NCI-H2107 (cell line): ENCODE measurements around the gene OMP.

Source experiments
- DNase-seq: peaks from one replicate; lab custom pipeline; 2025; lab: John Stamatoyannopoulos, UW

Gene OMP

GRCh38 chr11:77124488-77124887, 21.8 kb downstream of the OMP start:
- no peak for DNase-seq

DNA sequence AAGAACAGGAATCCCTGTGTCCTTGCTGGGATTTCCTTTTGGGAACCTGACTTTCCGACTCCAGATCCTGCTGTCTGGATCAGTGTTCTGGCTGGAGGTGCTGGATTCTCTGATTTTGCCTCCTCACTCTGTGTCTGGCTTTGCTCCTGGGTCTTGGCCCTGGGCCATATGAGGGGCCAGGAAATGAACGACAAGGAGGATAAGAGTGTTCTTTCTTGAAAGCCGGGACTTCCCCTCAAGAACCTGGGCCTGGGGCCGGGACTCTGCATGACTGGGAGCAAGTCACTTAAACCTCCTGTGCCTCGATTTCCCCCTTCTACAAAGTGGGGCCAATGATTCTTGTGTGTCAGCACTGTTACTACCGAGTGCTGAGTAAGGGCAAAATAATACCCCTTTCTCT, 22.6 kb downstream of the OMP start:
- DNase-seq: no peak

DNA sequence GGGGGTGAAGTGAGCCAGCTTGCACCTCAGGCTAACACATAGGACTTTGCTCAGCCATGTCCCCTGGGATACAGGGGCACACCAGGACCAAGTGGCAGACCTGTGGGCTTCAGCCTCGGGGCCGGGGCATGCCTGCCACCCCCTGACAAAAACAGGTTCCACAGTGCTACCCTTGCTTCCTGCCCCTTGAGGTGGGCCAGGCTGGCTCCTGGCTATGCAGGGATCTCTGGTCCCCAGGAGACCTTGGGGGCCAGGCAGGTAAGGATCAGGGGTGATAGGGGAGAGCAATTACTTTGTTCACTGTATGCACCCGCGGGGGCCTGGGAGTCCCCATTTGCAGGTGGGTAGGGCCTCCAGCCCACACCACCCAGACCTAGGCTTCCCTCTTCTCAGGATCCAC, 23.1 kb downstream of the OMP start:
- no peak for DNase-seq

GRCh38 chr11:77126156-77126775, 23.6 kb downstream of the OMP start:
- no peak for DNase-seq

- no peak for DNase-seq
Measured at GRCh38 chr11:77126861-77127234, 24.2 kb downstream of the OMP start.

- no peak for DNase-seq
Measured at GRCh38 chr11:77127235-77127911, 24.7 kb downstream of the OMP start.

- no peak for DNase-seq
Measured at GRCh38 chr11:77127920-77128691, 25.5 kb downstream of the OMP start, which contains the start of gene MYO7A. Gene MYO7A, plus strand, starts transcription at chr11:77128246. Its CDS starts 2,389 bp downstream, at chr11:77130635.

GRCh38 chr11:77129069-77129841, 26.6 kb downstream of the OMP start:
- DNase-seq: no peak

- DNase-seq: no peak
Measured at GRCh38 chr11:77129842-77130756, 27.5 kb downstream of the OMP start.

DNA sequence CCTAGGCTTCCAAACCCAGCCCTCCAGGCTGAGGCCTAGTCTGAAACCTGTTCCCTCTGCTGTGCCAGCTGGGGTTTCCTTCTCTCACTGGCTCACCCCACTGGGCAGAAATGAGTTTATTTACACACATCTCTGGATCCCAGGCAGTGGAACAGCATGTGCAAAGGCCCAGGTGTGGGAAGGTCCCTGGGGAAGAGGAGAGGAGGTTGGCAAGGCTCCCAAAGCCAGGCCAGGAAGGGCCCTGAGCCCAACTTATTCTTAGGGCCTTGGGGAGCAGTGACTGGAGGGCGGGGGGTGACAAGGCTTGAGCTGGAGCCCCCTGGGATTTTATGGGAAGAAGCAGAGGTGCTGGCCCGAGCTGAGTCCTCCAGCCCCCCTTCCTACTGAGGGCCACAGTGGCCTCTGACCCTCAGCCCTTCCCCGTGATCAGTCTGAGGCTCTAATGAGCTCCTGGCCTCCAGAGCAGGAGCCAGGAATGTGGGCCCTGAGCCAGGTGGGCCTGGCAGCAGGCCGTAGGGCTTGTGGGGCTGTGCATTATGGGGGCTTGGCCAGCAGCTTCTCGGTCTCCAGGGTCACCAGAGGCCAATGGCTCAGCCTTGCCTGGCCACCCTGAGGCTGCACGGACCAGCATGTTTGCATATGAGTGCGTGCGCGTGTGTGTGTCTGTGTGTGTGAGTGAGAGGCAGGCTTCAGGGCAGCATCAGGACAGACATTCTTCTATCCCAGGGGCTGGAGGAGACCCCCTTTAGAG, 28.3 kb downstream of the OMP start:
- no peak for DNase-seq

- no peak for DNase-seq
Measured at GRCh38 chr11:77131560-77131959, 28.9 kb downstream of the OMP start.

GRCh38 chr11:77135069-77135468, 32.4 kb downstream of the OMP start:
- no peak for DNase-seq

- DNase-seq: no peak
Measured at GRCh38 chr11:77136074-77136473, 33.4 kb downstream of the OMP start.

- no peak for DNase-seq
Measured at GRCh38 chr11:77136784-77137420, 34.3 kb downstream of the OMP start.

DNA sequence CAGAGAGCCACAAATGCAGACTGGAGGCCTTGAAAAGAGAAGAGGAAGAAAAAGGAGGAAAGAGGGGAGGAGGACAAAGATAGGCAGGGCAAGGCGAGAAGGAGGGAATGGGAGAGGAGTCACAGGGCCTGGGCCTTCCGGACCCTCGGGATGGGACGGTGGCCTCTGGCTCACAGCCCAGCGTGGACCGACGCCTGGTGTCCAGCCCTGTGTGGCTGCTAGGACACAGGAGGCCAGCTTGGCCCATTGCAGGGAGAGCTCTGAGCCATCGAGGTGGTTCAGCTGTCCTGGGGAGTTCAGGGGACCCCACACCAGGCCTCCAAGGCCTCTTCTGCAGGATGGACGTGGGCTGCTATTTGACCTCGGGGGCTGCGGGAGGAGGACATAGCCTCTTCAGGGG, 34.8 kb downstream of the OMP start:
- DNase-seq: no peak

GRCh38 chr11:77138106-77138649, 35.5 kb downstream of the OMP start:
- DNase-seq: no peak

DNA sequence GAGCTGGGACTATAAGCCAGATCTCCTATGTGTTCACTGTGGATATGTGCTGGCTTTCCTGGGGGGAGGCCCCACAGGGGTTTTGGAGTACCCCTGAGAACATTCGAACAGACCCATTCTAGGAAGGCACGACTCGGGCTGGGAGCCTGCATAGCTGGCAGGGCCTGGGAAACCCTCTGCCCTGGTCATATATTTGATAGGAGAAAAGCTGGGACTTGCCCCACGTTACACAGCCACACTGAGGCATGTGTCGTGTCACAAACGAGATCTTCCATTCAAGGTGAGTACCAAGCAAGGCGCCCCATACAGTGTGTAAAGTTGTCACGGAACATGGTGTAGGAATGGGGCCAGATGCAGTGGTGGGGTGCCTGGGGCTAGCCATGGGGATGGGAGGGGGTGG, 36.6 kb downstream of the OMP start:
- DNase-seq: no peak

DNA sequence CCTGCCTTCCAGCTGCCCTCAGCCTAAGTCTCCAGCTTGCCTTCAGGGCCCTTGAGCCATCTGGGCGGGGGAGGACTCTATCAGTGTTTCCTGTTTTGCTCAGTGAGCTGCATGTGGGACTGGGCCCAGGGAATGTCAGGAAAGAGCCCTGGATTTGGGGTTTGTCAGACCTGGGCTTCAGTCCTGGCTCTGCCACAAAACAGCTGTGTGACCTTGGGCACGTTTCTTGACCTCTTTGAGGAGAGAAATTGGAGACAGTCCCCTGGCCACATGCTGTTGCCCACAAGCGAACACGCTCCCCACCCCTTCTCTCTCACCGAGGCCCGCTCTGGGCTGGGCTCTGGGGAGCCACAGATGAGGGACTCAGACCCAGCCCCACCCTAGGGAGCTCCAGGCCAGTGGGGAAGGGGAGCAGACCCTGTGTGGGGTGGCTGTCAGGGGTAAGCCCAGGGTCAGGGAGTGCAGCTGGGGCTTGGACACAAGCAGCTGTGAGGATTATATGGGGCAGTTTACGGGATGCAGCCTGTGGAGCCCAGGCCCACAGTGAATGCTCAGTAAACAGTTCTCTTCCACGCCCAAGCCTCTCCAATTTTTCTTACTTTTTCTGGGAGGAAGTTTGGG, 37.7 kb downstream of the OMP start:
- DNase-seq: no peak

DNA sequence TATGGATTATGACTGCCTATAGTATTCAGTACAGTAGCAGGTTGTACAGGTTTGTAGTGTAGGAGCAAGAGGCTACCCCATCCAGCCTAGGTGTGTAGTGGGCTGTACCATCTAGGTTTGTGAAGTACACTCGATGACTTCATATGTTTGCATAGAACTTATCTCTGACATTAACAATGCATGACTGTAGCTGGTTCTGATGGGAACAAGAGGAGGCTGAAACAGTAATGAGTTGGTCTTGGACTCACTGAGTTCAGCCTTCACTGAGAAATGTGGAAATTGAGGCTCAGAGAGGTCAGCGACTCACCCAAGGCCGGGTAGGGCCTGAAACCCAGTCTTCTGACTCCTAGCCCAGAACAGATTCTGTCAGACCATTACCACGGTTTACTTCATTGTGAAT, 38.4 kb downstream of the OMP start:
- DNase-seq: peak; percentile 35
